Activated naive CD8-positive, alpha-beta T cell treated with anti-CD3 and anti-CD28 coated beads for 36 hours (primary cell): ENCODE data around the gene PLEKHA8. TPM values are rescaled to one million over a fixed set of nuclear protein-coding genes. Genes with fewer than 3 reads are reported as not detected.
A peak's percentile ranks its signal among the peaks of the same experiment; 100 is the strongest.

Experiments used
- DNase-seq: peaks from one replicate; pipeline ENCODE4 v3.0.0; 2021
- H3K27ac Mint-ChIP-seq: one replicate; pipeline ENCODE4 v1.8.0; 2022; ENCODE audit warnings: mild to moderate bottlenecking, moderate library complexity, mixed read lengths
- H3K27me3 Mint-ChIP-seq: one replicate; pipeline ENCODE4 v1.8.0; 2022; ENCODE audit warnings: mild to moderate bottlenecking, mixed read lengths
- H3K36me3 Mint-ChIP-seq: one replicate; pipeline ENCODE4 v1.8.0; 2021; ENCODE audit warnings: mild to moderate bottlenecking, mixed read lengths
- H3K4me1 Mint-ChIP-seq: one replicate; pipeline ENCODE4 v1.8.0; 2021; ENCODE audit warnings: mixed read lengths
- H3K4me3 Mint-ChIP-seq: one replicate; pipeline ENCODE4 v1.8.0; 2022; ENCODE audit warnings: mild to moderate bottlenecking, moderate library complexity, mixed read lengths
- H3K9me3 Mint-ChIP-seq: one replicate; pipeline ENCODE4 v1.8.0; 2022; ENCODE audit warnings: mixed read lengths
- total RNA-seq, 2 experiments: library from RNA; stranded (reverse); gene quantifications; one replicate each; pipeline ENCODE4 v1.2.3, GENCODE V29; 2021

PLEKHA8 gene
- total RNA-seq, 2 experiments from 2014 or later: 11.7 to 13.2 TPM

- Mint-ChIP-seq H3K36me3 (no peaks in the 10 kb centered on the region), H3K4me3 (no peak overlapping the region), H3K4me1 (no peaks in the 10 kb centered on the region), H3K9me3 (no peaks in the 10 kb centered on the region), H3K27ac (no peak overlapping the region), H3K27me3 (peaks cover 2% of the 10 kb centered on the region)
- no peak for DNase-seq
Observed at GRCh38 chr7:30005464-30005863, 22.7 kb upstream of the PLEKHA8 start.

- H3K9me3 Mint-ChIP-seq: no peaks in the 10 kb centered on the region
- DNase-seq: no peak
- peaks cover 5% of the 10 kb centered on the region for H3K36me3 Mint-ChIP-seq
- no peaks in the 10 kb centered on the region for H3K4me1 Mint-ChIP-seq
- H3K27me3 Mint-ChIP-seq: no peaks in the 10 kb centered on the region
- H3K27ac Mint-ChIP-seq: no peak overlapping the region
- H3K4me3 Mint-ChIP-seq: no peak overlapping the region
Observed at GRCh38 chr7:30010021-30010420, 18.2 kb upstream of the PLEKHA8 start.

GRCh38 chr7:30012757-30013156 is 15.5 kb upstream of the PLEKHA8 start:
- peaks cover 5% of the 10 kb centered on the region for H3K36me3 Mint-ChIP-seq
- no peak for DNase-seq
- no peaks in the 10 kb centered on the region for H3K27me3 Mint-ChIP-seq
- H3K4me1 Mint-ChIP-seq: no peaks in the 10 kb centered on the region
- H3K4me3 Mint-ChIP-seq: no peak overlapping the region
- H3K9me3 Mint-ChIP-seq: no peaks in the 10 kb centered on the region
- no peak overlapping the region for H3K27ac Mint-ChIP-seq

GRCh38 chr7:30018451-30018850 is 9.8 kb upstream of the PLEKHA8 start:
- H3K4me3 Mint-ChIP-seq: no peak overlapping the region
- H3K27me3 Mint-ChIP-seq: no peaks in the 10 kb centered on the region
- DNase-seq: no peak
- peaks cover 8% of the 10 kb centered on the region for H3K36me3 Mint-ChIP-seq
- no peaks in the 10 kb centered on the region for H3K9me3 Mint-ChIP-seq
- peaks cover 14% of the 10 kb centered on the region for H3K4me1 Mint-ChIP-seq
- H3K27ac Mint-ChIP-seq: no peak overlapping the region

- Mint-ChIP-seq H3K27me3 (no peaks in the 10 kb centered on the region), H3K27ac (no peak overlapping the region), H3K9me3 (no peaks in the 10 kb centered on the region), H3K4me1 (peaks cover 19% of the 10 kb centered on the region), H3K4me3 (no peak overlapping the region), H3K36me3 (peaks cover 5% of the 10 kb centered on the region)
- DNase-seq: no peak
Observed at GRCh38 chr7:30019387-30019786, 8.8 kb upstream of the PLEKHA8 start.

- Mint-ChIP-seq H3K4me1 (peaks cover 24% of the 10 kb centered on the region), H3K9me3 (no peaks in the 10 kb centered on the region), H3K4me3 (no peak overlapping the region), H3K36me3 (peaks cover 3% of the 10 kb centered on the region), H3K27me3 (no peaks in the 10 kb centered on the region), H3K27ac (no peak overlapping the region)
- no peak for DNase-seq
Observed at GRCh38 chr7:30019960-30020359, 8.3 kb upstream of the PLEKHA8 start.

GRCh38 chr7:30020535-30020934 is 7.7 kb upstream of the PLEKHA8 start:
- DNase-seq: no peak
- no peaks in the 10 kb centered on the region for H3K27me3 Mint-ChIP-seq
- peaks cover 9% of the 10 kb centered on the region for H3K36me3 Mint-ChIP-seq
- H3K27ac Mint-ChIP-seq: no peak overlapping the region
- no peaks in the 10 kb centered on the region for H3K9me3 Mint-ChIP-seq
- H3K4me3 Mint-ChIP-seq: no peak overlapping the region
- peaks cover 30% of the 10 kb centered on the region for H3K4me1 Mint-ChIP-seq

- peaks cover 39% of the 10 kb centered on the region for H3K4me1 Mint-ChIP-seq
Observed at GRCh38 chr7:30022991-30023390, 5.2 kb upstream of the PLEKHA8 start.

GRCh38 chr7:30023524-30023923 is 4.7 kb upstream of the PLEKHA8 start:
- Mint-ChIP-seq H3K4me1 (peaks cover 39% of the 10 kb centered on the region), H3K9me3 (no peaks in the 10 kb centered on the region), H3K36me3 (peaks cover 8% of the 10 kb centered on the region), H3K27me3 (no peaks in the 10 kb centered on the region), H3K4me3 (no peak overlapping the region), H3K27ac (no peak overlapping the region)
- no peak for DNase-seq

More at GRCh38 chr7:30022991-30023390, 5.2 kb upstream of the PLEKHA8 start:
- DNase-seq: no peak
- Mint-ChIP-seq H3K27me3 (no peaks in the 10 kb centered on the region), H3K27ac (no peak overlapping the region), H3K36me3 (peaks cover 9% of the 10 kb centered on the region), H3K4me3 (no peak overlapping the region), H3K9me3 (no peaks in the 10 kb centered on the region)

GRCh38 chr7:30026229-30027064 is 1.8 kb upstream of the PLEKHA8 start, which contains the start of gene FKBP14:
Gene FKBP14 (minus strand): TSS chr7:30026702. CDS start chr7:30026508, 194 bp downstream.
- Mint-ChIP-seq H3K4me1 (peaks cover 29% of the 10 kb centered on the region), H3K4me3 (no peak within 1 kb of the TSS), H3K27me3 (no peaks in the 10 kb centered on the region), H3K36me3 (peaks cover 6% of the 10 kb centered on the region), H3K9me3 (no peaks in the 10 kb centered on the region), H3K27ac (peak within 1 kb of the TSS; percentile 89)
- peak; percentile 90 for DNase-seq

- Mint-ChIP-seq H3K36me3 (peaks cover 6% of the 10 kb centered on the region), H3K4me1 (peaks cover 26% of the 10 kb centered on the region), H3K9me3 (no peaks in the 10 kb centered on the region), H3K27ac (peak overlapping the region; percentile 89), H3K27me3 (no peaks in the 10 kb centered on the region), H3K4me3 (no peak overlapping the region)
- peak; percentile 21 for DNase-seq
Observed at GRCh38 chr7:30027065-30027456, 1.2 kb upstream of the PLEKHA8 start.

GRCh38 chr7:30027740-30028215 is 434 bp upstream of the PLEKHA8 start:
- H3K27me3 Mint-ChIP-seq: no peaks in the 10 kb centered on the region
- H3K36me3 Mint-ChIP-seq: peaks cover 6% of the 10 kb centered on the region
- no peak for DNase-seq
- H3K4me3 Mint-ChIP-seq: no peak overlapping the region
- H3K9me3 Mint-ChIP-seq: no peaks in the 10 kb centered on the region
- H3K27ac Mint-ChIP-seq: peak overlapping the region; percentile 89
- H3K4me1 Mint-ChIP-seq: peaks cover 24% of the 10 kb centered on the region

GRCh38 chr7:30028749-30029635 is 780 bp downstream of the PLEKHA8 start:
- H3K27me3 Mint-ChIP-seq: no peaks in the 10 kb centered on the region
- H3K4me3 Mint-ChIP-seq: no peak overlapping the region
- no peaks in the 10 kb centered on the region for H3K9me3 Mint-ChIP-seq
- no peak for DNase-seq
- peak overlapping the region; percentile 55 for H3K27ac Mint-ChIP-seq
- H3K4me1 Mint-ChIP-seq: peaks cover 21% of the 10 kb centered on the region
- peaks cover 6% of the 10 kb centered on the region for H3K36me3 Mint-ChIP-seq

- Mint-ChIP-seq H3K36me3 (peaks cover 6% of the 10 kb centered on the region), H3K9me3 (no peaks in the 10 kb centered on the region), H3K4me3 (no peak overlapping the region), H3K4me1 (peaks cover 16% of the 10 kb centered on the region), H3K27me3 (no peaks in the 10 kb centered on the region), H3K27ac (no peak overlapping the region)
- DNase-seq: no peak
Observed at GRCh38 chr7:30029696-30030095, 1.5 kb downstream of the PLEKHA8 start.
